ENCODE data around the gene FYN.

Gene FYN

DNA sequence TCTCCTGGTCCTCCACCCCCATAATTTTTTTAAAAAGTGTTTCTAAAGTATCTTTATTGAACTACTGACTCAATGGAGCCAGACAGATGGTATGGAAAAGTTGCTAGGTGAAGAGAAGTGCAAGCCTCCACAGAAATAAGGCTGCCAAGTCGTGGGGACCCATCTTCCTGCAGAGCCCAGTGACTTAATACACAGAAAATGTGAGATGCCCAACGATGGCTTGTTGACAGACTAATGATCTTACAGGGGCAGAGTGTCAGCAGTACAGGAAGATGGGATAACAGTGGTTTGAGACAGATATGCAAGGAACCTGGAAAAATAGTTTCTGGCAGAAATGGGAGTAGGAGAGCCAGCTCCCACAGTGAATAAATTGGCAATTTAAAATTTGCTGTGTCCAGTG is 43.3 kb downstream of the FYN start:
- DNase-seq: no peak

DNA sequence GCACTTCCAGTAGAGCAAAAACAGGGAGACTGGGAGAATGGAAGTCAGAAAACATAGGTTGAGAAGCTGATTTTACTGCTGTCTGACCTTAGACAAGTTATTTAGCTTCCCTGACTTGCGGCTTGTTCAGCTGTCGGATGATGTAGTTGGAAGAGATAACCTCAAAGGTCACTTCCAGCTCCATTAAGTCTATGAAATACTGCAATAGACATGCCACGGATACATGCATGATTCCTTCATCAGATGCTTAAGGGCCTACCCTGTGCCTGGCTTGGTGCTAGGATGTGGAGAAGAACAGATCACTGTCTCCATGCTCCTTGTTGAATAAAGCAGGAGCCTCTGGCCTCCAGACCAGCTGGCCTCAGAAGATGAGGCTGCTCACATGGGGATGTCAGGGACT is 43.7 kb downstream of the FYN start:
- DNase-seq: no peak

DNA sequence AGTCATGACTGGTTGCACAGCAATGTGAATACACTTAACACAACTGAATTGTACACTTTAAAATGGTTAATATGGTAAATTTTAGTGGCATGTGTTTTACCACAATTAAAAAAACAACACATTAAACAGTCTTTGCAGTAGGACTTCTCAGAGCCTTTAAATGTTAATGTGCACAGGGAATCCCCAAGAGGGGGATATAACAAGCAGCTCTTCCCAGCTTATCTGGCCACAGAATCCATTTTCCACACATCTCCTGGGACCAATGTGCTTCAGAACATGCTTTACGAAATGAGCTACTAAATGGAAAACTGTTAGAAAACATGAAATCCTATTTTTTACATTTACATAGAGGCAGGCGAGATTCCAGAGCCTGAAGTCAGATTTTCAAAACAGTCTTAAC is 44.4 kb downstream of the FYN start:
- DNase-seq: no peak

DNA sequence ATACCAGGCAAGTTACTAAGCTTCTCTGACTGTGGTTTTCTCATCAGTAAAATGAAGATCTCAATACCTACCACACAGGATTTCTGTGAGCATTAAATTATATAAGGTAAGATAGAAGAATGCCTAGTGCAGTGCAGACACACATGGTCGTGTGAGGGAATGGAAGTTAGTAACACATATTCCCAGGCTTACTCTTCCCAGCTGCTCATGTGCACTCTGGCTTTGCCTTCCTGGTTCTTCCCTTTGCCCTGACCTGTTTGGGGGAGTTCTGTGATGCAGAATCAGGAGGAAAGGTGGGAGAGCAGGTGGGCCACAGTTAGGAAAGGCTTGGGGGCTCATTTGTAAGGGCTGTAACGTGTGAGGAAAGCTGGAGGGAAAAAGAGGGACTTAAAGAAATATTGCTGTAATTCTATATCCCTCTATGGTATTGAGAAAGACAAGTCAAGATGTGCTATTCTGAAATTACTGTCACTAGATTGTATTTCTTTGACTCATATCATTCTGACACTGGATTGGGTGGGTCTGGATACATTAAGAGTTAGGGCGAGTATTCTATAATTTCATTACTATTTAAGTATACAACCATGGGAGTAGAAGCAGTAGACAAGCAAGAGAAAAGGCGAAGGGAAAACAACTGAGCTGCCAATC is 47.7 kb downstream of the FYN start:
- no peak for DNase-seq

DNA sequence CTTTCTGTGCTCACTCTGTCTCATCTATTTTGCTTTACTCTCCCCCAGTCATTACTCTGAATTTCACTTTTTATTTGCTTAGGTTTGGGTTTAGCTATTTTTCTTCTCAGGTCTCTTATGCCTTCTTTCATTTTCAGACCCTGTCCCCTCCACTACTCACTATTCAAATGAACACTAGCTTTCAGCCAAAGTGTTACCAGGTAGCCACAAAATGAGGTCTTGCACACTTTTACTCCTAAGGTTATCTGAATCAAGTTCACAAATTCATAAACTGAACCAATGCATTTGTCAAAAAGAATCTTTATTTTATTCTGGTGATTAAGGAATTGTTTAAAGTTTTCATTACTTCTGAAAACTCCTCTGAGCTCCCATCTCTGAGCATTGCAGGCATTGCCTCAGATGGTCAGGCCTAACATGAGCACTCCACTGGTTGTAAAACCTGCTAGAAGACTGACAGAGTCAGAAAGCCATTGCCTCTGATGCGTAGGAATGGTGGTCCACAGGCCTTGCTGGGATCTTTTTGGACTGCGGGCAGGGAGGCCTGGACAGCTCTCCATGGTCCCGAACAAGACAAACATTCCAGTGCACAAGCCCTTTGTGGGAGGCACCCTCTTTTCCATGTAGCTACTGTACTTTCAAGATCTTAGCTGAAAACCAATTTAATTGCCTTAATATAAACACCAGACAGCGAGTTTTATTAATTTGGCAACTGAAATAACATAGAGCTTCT is 48.5 kb downstream of the FYN start:
- DNase-seq: no peak

DNA sequence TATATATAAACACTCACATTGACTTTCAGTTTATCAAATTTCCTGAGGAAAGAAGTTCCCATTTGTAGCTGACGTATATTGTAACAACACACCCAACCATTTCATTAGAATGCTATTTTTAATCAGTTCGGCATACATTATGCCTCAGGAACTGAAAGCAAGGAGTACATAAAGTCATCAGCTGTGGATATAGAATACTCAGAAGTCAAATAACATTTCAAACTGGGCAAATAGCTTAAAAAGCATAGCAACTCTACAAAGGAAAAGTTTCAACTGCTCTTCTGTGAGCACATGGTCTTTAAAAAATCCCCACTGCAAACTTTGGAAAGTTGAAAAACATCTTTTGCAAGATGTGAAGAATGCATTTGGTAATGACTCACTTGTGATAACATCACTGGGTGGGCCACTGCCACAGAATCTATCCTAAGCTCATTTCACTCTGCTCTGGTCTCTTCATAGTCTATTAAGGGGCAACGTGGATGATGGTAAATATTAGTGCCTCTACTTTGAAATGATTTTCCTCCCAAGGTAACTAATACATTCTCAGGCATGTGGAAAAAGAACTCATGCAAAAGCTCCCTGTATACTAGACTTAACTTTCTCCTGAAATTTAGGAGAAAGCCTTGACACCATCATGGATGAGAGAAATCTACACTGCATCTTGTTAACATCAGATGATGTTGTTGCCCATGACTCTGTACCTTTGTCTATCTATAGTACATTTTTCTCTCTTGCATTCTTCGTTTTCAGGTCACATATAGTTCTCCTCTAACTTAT is 49.2 kb downstream of the FYN start:
- peak; percentile 59 for DNase-seq

DNA sequence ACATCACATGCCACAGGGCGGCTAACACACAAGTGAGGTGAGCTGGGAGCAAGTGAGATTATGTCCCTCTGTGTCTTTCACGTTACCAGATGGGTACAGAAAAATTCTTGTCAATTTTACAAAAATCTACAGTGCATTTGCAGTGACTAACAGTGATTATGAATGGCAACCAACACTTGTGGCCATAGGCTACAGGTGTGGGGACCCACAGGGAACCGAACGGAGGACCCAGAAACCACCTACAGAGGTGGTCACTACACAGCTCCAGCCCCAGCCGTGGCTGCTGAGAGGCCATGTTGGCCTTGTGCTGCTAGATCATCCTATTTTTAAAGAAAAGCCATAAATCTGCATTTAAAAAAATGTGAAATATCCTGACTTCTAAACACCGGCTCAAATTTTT is 50.2 kb downstream of the FYN start:
- DNase-seq: no peak

DNA sequence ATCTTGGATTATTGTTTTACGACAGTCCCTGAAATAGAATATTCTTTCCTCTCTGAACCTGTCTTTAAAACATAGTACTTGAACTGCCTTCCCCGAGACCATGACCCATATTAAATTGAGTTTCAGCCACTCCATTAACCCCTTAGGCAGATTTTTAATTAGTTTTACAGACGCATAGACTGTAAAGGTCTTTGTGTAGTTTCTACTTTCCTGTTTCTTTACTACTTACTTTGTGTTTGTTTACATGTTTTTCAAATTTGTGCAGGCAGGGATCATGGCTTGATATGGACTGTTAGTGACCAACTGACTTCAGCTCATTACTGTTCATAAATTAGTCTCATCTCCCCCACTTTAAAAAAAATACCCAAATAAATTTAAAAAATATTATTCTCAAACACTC is 53.8 kb downstream of the FYN start:
- no peak for DNase-seq

DNA sequence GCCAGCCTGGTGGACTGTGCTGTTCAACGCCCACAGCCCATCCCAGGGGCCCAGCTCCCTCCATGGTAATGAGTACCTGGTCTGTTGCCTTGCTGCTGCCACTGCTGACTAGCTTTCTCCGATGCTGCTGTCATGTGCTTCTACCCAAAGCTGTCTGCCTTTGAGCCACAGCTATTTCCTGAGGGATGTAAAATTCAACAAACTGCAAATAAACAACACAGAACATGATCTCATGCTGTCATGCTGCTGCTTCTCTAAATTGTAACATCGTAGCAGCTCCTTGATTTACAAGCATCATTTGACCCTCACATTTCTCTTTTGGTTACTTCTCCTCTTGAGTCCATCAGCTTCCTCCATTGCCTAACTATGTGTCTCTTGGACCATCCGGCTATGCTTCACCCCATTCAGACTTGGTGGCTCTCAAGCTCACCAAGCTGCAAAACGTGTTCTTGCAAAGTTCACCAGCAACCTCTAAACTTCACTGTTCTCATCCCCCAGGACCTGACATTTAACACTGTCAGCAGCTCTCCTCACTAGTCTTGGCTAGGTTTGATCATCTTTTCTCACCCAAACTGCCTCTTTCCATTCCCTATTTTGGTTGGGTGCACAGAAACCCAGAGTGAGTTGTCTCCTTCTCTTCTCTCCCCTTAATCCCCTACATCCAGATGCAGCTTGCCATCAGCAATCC is 54.6 kb downstream of the FYN start:
- DNase-seq: no peak

DNA sequence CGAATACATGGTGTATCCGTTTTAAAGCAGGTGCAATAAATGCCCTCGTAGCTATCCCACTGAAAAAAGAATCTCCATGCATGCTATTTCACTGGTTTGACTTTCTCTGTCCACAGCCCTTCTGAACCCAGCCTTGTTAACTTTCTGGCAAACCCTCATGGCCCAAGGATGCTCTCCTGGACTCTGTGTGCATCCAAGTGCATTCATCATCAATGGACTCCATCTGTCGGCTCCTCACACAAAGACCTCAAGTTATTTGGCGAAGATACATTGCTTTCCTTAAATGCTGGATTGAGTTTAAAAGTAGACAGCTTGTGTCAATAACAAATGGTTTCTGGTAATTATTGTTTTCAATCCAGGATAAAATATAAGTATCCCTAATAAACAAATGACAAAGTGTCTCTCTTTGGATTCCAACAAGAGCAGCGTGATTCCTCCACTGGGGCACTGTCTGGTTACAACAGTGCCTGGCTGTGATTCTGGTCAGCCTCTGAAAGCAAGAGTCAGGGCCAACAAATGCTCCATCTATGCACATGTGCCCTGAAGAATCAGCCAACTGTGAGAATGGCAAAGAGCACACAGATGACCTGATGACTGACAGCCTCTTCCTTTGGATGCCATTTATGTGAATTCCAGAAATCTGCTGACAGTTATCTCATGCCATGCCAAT is 55.7 kb downstream of the FYN start:
- DNase-seq: no peak

DNA sequence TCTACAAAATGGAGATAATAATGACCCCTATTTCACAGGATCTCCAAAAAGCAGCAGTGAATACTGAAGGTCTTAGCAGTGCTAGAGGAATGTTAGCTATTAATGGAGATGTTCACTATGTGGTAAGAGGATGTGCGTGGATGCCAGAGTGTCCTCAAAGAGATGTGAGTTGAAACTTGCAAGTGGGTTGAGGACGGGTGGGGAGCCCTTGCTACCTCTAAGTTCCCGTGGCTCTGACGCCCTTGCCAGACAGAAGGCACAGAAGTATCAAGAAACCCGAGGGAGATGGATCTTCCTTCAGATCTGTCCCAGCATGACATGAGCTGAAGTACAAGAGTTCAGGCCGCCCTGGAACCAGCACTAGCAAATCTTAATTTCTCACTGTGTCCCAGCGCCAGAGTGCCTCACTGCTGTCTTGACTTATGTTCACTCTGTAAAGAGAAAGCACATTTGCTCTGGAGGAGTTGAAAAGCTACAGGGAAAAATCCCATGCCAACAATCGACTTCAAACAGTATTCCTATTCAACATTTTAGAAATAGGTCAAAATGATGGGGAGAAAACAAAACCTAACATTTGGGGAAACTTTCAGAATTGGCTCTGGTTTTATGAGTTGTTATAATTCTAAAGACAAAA is 59.5 kb downstream of the FYN start:
- no peak for DNase-seq

DNA sequence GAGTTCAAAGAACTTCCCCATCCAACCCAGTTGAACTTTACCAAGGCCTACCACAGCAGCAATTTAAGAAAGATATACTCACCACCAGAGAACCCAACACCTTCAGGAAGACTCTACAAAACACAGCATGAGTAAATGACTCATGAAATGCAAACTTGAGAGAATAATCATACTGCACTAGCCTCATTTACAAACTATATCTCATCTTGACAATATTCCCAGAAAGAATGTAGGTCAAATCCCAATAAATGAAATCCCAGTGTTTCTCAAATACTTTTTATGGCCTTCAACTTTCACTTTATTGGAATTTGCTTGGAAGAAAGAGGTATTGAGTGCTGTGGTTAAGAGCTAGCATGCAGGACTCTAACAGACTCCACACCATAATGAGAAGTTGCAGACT is 60.0 kb downstream of the FYN start:
- no peak for DNase-seq

DNA sequence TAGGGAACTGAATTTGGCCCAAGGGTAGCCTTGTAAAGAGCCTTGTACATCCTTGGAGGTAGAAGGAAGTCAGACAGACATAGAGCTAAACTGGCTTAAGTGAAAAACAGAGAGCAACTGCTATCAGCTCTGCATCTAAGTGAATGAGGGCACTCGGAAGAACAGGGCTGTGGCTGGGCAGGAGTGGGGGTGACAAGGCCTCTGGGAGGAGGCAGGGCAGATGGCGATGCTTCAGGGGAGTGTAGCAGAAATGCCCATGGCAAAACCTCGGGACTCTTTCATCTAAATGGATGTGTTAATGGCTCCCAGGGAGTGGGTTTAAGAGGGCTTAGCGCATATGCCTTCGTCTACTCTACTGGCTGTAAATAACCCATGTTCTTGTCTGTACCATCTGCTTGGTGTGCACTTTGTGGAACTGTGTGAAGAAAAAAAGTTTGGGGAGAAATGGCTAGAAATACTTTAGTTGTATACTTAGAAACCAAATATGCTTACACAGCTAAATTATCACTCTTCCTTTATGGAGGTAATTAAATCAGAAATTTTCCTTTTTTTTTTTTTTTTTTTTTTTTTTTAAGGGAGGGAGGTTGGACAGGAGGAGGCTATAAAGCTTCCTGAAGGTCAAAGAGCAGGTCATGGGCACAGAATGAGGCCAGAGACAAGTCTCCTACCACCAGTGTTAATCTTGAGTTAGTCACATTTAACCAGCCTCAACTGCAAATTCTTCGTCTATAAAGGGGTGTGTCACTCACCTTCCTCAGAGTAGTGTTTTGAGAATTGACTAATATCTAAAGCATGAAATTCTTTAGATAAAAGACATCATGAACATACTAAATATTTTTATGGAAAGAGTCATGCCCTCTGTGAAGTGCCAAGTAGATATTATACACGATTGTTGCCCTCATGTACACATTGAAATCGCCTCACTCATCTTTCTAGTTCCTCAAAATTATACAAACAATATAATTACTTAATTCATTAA is 60.9 kb downstream of the FYN start:
- DNase-seq: no peak

DNA sequence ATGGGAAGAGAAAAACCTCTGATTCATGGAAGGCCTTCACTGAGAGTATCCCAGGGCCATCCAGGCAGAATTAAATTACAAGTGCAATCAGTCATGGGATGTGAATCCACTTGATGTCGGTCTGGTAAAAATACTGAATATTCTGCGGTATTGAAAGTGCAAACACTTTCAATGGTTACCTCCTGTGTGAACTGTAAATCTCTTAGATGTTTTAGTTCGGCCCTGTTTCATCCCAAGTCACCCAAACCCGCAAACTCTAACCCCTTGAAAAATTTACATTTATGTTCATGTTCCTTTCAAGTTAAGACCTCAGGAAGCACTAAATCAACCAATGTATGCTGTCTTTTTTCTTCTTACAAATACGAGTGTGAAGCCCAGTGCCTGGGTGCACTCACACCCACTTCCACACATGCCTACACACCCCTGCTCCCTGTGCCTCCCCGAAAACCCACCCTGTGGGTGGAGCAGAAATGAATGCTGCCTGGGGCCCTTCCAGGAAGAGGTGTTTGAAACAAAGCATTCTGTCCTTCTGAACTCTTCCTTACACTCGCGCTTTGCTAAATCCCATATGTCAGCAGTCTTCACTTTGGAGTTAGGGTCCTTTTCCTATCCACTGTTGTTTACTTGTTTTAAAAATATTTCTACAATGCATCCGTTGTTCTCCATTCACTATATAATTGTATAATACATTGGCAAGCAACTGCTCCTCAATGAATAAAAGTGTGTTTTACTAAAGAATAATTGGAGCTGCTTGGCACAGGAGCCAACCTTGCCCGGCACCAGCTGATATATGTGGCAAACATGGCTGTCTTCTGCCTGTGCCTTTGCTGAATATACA is 62.7 kb downstream of the FYN start:
- no peak for DNase-seq

DNA sequence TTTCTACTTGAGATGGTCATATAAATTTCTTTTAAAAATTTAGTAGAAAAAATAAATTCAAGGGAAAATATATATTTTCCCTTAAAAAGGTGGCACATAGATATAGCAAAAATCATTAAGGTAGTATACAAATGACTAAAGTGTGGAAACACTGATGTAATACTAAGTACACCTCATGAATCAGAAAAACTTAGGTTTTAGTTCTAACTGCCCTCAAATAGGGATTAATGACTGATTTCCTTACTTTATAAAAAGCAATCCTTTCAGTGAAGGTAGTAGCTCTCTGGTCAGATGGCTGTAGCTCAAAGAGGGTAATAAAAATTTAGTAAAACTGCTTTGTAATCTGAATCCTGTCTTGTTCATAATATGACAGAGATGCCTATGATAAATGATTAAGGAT is 63.5 kb downstream of the FYN start:
- DNase-seq: no peak

DNA sequence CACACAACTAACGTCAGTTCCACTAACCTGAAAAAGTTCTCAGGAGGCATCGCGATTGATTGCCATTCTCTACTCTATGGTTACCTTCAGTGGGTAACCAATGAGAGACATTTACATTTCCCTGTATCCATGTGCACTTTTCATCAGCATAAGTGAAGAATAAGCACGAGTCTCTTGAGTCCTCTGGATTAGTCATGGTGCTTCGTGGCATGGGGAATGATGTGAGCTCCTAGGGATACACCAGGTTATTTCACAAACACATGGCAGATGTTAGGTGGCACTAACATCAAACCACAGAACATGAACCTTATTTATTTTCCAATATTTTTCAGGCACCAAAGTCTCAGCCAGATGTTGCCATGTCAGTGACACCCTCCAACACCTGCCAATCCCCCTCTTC is 64.0 kb downstream of the FYN start:
- DNase-seq: no peak

DNA sequence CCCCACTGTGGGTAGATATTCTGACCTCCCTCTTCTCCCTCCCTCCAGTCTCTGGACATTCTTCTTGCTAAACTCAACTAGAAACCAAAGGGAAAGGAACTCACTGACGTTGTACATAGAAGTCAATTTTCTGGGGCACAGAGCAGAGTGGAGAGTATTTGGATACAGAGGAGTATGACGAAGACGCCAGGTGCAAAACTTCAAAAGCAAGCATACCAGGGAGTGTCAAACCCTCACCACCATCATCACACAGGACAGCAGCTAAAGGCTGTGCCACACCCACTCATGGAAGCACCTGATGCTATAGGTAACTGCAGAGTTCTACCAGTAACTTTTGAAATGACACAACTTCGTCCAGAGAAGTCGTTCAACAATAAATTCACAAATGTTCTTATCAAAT is 64.8 kb downstream of the FYN start:
- DNase-seq: no peak

DNA sequence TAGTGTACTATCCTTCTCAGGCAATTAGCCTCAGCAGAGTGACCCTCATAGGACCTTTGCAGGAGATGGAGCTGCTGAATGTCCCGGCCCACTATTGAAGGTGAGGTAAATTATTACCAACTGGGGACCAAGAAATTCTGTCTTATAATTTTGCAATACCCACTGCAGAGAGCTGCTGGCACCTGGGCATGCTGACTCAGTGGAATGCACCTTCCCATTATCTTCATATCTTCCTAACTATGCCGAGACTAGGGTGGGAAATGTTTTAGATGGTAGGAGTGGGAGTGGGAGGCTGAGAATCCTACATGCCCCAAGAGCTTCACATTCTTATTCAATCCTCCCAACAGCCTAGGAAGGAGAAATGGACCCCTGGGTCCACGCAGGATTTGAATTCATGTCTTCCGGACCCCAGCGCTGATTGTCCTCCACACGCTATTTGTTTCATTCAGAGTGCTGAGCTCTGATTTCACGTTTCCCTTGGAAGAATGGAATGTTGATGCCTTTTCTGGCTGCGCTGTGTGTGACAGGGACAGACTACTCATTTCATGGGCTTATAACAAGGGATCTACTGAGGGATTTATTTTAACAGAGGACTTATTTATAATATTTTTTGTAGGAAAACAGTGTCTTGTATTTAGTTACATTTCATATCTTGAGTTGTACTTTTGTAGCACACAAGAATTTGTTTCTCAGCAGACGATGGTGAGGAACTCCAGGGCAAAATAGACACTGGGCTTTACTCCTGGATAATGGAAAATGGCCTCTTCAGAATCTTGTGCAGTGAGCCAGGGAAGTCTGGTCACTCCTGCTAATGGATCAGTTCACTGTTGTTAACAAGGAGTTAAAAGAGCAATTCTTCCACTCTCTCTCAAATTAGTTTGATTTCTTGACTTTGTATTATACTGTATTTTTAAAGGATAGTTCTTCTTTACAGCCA is 66.4 kb downstream of the FYN start:
- DNase-seq: no peak

DNA sequence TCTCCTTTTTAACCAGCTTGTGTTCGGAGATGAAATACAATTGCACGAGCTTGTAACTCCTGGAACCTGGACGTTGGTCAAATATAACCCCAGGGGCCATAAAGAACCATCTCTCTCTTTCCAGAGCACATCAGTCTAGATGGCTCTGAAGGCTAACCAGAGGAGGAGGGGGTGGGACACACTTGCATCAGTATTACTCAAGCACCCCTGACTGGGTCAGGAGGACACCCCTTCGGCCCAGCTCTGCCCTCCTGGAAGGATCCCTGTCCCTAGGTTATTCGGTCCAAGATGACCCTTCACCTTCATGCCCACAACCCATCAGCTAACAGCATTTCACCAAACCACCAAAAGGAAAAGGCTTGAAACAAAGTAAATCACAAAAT is 67.1 kb downstream of the FYN start:
- no peak for DNase-seq

All from CD4-positive, alpha-beta T cell treated with Interleukin-10 for 1 hour (primary cell).